ENCODE data around the gene NHSL2.

The NHSL2 gene

DNA sequence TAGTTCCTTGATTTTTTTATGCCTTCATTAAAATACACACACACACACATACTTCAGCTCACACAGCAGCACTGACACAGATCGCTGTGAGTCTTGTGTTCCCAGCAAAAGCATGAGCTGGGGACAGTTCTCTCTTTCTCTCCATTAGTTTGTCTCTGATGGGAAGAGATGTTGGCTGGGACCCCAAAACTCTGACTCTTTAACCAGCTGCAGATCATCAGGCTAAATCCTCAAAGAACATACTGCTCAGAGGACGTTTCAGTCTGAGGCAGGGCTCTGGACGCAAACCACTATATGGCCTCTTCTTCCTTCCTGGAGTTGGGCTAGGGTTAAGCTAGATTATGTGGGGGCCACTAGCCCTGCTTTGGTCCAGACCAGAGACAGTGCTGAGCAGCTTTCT, 109.6 kb downstream of the NHSL2 start:
- DNase-seq (ENCODE audit: low read depth), result no peak

DNA sequence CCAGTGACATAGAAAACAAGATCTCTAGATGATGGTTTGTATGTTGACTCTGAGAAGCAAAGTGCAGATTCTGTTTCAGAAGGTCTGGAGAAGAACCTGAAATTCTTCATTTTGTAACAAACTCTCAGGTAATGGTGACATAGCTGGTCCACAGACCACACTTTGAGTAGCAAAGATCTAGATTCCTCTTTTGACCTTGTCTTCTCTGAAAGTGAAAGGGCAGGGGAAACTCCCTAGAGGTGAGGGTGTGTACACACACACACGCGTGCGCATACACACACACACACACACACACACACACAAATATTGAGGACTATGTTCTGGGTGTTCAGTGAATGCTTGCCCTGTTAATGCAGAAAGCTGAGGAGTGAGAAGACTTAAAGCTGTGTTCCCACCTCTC, 110.1 kb downstream of the NHSL2 start:
- DNase-seq (ENCODE audit: low read depth), result no peak

DNA sequence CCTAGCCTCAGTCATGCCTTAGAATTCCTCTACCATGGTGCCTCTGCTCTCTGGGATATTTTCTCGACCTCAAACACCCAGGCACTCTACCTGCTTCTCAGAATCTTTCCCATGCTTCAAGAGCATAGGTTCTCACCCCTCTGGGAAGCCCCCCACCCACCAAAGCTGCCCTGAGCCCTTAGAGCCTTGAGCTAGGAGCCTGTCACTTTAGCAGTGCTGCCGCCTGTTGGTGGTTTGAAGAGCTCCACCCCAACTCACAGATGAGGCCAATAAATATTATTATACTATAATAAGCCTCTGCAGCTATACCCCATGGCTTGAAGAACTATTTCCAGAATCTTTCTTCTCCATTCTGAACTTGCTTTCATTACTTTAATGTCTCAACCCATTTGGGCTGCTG, 111.3 kb downstream of the NHSL2 start:
- DNase-seq (ENCODE audit: low read depth), result no peak

DNA sequence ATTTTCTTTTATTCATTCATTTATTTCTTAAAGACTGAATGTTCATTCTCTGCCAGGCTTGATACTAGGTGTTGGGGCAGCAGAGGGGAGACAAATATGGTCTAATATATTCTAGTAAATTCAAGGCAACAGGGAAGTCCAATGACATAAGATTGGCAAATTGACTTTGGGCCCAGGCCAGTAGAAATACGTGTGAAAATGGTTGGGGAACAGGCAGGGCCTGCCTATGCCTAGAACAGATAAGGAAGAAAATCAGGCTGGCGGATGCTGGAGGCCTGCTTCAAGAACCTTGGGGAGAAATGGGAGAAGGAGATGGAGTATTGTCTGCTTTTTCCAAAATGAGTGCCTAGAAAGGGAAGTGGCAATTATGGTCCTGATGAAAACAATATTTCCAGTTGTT, 112.4 kb downstream of the NHSL2 start:
- no peak for DNase-seq (ENCODE audit: low read depth)

DNA sequence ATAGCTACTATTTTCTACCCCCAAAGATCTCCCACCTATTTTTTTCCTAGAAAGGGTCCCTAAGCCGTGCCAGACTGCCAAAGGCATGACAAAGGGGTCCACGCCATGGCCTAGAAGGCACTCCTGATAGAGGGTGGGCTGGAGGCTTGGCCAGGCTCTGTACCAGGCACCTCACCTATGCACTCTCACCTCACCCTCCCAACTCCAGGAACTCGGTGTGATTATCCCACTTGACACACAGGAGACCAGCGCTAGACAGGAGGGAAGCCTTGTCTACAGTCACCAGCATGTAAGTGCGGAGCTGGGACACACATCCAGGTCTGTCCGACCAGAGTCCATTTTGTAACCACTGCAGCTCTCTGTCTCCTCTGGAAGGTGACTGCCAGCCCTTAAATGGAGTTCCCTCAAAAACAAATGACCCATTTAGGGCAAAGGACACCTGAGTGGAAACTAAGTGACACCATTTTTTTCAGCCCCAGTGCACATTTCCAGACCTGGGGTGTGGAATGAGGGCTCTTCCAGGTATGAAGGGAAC, 114.7 kb downstream of the NHSL2 start:
- DNase-seq (ENCODE audit: low read depth), result no peak

DNA sequence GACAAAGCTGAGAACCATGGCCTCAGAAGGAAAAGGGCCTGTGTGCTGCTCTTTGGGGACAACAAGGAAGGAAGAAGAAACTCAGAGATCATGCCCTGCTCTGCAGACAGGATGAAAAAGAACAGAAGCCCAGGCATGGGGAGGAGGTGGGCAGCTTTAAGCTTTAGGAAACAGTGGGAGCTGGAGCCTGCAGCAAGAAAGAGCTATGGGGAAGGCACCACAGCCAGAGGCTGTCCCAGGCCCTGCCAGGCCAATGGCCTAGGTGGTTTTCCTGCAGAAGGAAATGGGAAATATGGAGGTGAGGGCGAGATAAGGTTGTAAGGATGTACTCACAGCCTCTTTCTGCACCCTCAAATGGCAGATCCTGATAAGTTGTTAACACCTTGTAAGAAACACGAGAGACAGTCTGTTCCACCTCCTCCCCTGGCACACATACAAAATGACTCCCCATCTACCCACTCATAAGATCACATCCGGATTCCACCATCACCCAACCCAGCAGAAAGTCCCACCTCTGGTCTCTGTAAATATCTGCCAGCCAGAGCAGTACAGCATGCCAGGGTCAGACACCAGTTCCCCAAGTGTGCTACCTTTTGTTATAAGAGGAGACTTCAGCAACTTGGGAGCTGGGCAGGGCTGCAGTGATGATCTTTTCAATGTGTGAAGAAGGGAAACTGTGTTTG, 115.8 kb downstream of the NHSL2 start:
- no peak for DNase-seq (ENCODE audit: low read depth)

DNA sequence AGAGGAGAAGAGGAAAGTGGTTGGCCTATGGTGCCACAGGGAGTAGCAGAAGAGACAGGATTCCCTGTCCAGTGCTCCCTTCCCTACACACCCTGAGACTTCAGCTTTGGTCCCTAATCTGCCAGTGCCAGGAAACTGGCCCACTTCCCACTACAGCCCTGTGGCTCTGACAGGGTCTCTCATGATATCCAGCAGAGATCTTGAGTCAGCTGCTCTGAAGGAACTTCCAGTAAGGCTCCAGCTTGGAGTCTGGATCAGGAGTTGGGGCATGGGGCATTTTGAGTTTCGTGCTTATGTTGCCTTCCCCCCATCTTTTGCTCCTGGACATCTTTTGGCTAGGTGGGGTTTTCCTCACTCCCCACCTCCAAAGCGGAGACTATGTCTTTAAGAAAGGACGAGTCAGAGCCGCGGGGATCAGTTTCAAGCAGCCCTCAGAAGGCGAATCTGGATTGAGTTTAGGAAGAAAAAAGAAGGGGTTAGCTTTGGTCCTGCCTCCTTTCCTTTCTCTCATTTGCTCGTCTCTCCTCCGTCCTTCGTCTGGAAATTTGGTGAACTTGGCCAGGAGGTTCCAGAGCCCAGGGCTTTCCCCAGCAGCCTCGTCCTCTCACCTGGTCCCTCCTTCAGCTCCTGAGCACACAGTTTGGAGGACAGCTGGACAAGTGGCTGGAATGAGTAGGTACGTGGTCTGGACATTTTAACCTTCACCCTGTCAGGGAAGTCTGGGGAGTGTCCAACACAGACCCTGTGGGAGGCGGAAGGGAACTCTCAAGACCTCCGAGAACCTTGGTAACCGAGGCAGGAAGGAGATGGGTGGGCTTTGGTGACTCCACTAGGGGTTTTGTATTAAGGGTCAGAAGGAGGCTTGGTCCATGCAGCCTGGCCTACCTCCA, 116.6 kb downstream of the NHSL2 start:
- no peak for DNase-seq (ENCODE audit: low read depth)

DNA sequence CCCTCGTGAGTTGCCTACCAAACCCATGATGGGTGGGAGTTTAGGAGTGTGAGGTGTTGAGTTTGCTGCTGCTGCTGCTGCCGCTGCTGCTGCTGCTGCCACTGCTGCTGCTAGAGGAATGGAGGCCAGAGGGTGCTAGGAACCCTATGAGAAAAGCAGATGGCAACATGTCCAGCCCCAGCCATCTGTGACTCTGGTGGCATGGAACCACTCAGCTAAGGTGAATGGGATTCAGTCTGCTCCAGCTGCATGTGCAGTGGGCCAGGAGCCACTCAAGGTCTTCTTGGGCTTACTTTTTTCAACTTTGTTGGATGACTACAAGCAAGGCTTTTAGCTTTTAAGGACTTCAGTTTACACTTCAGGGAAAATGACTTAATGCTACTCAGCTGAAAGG, 117.3 kb downstream of the NHSL2 start:
- no peak for DNase-seq (ENCODE audit: low read depth)

DNA sequence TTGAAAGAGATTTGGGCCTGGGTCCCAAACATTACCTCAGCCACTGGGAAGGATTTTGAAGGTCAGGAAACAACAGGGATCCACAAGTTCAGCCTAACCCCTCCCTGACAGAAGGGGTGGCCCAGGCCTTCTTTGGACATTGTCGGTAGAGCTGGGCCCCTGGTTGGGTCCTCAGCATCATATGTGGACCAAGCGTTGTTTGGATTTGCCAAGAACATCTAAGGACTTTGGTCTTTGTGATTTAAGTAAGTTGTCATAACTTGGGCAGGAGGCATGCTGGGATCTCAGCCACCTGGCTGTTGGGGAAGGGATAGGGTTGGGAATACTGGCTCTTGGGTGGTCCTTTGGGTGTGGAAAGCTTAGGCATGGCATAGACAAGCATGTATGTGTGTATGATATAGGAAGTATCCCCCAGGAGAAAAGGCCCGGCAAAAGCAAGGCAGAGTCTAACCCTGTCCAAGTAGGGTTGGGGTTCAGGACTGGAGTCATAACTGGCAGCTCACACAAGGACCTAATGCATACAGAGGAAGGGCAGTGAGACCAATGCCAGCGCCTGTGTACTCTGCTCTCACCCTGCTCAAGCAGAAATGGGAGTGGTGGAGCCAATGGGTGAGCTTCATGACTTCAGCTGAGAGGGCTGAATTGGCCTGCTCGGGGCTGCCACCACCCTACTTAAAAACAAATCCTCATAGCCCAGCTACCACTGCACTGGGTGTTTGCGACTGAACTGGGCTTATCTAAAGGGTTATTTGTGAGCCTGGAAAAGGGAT, 118.2 kb downstream of the NHSL2 start:
- DNase-seq (ENCODE audit: low read depth), result no peak

DNA sequence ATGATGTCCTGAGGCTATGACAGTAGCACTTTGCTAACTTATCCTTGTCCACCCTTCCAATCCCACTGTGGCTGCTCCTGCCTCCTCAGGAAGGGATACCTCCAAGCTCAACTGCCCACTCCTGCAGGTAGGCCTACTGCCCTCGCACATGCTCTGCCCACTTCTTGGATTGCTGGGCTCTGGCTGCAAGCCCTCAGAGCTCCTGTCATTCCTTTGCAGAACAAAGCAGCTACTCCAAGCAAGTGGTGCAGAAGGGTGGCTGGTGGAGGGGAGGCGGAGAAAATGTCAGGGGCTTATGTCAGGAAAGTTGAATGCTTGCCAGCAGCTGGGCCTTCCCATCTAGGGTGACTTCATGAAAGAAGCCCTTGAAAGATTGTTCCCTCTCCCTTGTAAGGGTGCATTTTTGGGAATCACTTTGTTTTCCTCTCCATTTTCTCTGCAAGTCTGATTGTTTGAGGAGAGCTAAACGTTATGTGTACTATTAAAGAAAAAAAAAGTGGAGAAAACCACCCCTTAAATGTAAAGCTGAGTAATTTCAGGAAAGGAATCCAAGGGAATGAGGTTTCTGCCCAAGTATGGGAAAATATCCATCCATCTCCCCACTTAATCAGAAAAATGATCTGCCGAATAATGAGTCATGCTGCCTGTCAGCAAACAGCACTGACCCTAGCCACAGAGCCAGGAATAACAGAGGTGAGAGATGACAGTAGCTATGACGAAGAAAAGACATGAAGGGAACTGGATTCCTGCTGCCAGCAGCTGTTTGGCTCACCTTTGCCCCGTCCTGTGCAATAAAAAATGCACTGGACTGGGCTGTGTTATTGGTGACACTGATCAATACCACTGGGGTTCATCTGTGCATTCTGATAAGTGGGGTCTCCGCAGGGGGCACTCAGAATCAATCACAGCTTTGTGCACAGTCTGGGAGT, 119.1 kb downstream of the NHSL2 start:
- DNase-seq (ENCODE audit: low read depth), result no peak

DNA sequence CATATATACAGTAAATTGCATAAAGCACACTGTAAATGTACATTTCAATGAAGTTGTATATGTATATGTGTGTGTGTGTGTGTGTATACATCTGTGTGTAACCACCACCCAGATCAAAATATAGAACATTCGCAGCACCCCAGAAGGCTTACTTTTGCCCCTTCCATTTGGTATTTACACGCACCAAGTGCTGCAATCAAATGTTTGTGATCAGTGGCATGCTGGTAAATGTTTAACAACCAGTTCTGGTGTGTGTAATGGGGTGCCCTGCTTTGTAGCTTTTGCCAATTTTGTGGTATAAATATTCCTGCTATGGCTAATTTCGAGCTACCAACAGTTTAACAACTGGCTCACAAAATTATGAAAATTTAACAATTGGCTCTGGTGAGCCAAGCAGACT, 119.8 kb downstream of the NHSL2 start:
- no peak for DNase-seq (ENCODE audit: low read depth)

DNA sequence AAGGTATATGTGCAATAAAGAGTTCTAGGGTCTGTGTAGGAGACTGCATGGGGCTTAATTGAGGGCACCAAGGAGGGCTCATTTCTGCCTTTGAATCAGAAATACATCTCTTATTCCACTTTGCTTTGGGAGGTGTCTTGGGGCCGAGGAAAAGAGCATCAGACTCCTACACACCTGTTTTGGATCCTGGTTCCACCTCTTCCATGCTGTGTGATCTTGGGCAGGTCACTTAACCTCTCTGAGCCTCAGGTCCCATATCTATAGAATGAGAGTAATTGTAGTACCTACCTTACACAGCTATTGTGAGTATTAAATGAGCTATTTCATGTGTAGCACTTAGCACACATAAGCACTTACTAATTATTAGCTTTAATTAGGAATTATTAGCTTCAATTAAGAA, 120.5 kb downstream of the NHSL2 start:
- DNase-seq (ENCODE audit: low read depth), result no peak

DNA sequence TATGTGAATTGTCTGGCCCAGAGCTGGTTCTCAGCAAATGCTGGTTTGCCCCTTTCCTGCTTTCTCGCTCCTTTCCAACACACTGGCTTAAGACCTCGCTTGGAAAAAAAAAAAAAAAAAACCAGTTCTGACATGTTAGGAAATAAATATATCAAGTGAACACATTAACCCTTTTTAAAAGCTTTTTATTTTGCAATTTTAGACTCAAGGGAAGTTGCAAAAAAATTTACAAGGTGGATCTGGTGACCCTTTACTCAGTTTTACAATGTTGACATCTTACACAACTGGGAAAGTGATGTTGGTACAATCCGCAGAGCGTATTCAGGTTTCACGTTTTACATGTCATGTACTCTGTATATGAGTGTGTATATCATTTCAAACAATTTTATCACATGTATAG, 121.0 kb downstream of the NHSL2 start:
- DNase-seq (ENCODE audit: low read depth), result no peak

DNA sequence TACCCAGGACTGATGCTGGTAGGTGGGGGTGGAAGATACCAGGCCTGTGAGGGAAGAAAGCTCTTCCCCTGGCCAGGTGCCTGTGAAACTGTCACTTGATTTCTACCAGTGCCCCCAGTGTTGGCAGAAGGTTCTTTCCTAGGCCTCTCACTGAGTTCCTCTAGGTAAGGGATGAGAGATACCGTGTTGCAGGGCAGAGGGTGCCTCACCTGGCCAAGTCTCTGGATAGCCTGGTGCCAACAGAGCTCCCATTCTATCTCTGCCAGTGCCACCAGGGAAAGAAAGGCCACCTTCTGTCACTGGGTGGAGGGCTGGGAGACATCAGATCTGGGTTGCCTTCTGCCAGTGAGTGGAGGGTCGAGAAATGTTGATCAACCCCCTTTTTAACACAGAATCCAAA, 127.0 kb downstream of the NHSL2 start:
- no peak for DNase-seq (ENCODE audit: low read depth)

DNA sequence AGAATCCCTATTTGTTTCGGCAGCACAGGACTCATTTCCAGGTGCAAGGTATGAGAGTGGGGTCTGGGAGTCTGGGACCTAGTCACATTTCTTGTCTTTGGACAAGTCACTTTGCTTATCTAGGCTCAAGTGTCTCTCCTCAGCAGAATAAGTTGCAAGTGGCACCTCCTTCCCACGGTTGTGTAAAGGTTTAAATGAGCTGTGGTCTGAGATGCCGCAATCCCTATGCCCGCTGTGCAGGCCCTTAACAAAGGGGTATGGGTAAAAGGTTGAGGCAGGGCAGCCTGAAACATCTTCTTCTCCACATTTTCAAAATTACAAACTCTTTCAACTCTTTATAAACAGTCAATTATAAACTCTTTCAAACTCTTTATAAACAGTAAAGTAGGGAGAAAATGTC, 127.4 kb downstream of the NHSL2 start:
- no peak for DNase-seq (ENCODE audit: low read depth)

DNA sequence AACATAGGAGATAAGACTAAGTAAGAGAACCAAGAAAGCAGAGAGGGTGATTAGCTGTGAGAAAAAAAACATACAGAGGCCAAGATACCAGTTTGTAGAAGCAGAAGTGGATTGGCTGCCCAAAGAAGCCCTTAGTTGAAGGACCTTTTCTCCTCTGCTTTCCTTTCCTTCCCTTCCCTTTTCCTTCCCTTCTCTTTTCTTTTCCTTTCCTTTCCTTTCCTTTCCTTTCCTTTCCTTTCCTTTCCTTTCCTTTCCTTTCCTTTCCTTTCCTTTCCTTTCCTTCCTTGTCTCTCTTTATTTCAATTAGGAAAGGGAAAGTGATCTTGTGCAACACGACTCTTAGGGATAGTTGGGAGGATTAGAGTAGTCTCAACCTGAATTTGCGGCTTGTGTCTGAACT, 128.2 kb downstream of the NHSL2 start:
- DNase-seq (ENCODE audit: low read depth), result no peak

DNA sequence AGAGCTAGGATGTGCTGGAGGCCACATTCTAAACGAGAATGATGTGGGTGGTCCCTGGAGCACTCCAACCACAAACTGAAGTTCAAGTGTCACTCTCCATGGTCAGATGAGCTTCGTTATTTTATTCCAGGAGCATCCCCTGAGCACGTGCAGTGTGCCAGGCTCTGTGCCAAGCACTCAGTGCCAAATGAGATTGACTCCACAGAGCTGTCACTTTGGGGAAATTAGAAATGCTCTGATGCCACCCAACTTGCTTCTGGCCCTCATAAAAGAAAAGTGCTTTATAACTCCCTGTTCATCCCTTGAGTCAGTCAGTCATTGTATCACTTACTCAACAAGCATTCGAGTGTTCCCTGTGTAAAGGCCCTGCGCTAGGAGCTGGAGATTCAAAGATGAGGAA, 129.9 kb downstream of the NHSL2 start:
- DNase-seq (ENCODE audit: low read depth), result no peak

DNA sequence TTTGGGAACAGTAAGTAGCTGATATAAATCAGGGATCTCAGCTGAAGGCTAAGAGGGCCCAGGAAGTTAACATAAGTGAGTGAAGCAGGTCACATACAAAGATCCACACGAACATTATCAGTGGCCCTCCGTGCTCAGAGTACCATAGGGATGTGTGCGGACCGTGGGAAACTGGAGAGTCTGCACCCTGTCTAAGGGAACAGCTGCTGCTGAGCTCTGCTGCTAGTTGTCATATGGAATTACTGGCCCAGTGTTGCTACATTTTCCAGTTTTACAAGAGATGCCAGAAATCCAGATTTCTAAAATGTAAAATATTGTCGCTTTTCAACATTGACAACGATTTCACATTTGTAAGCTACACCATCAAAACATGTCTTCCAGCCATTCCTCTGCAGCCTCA, 130.5 kb downstream of the NHSL2 start:
- no peak for DNase-seq (ENCODE audit: low read depth)

DNA sequence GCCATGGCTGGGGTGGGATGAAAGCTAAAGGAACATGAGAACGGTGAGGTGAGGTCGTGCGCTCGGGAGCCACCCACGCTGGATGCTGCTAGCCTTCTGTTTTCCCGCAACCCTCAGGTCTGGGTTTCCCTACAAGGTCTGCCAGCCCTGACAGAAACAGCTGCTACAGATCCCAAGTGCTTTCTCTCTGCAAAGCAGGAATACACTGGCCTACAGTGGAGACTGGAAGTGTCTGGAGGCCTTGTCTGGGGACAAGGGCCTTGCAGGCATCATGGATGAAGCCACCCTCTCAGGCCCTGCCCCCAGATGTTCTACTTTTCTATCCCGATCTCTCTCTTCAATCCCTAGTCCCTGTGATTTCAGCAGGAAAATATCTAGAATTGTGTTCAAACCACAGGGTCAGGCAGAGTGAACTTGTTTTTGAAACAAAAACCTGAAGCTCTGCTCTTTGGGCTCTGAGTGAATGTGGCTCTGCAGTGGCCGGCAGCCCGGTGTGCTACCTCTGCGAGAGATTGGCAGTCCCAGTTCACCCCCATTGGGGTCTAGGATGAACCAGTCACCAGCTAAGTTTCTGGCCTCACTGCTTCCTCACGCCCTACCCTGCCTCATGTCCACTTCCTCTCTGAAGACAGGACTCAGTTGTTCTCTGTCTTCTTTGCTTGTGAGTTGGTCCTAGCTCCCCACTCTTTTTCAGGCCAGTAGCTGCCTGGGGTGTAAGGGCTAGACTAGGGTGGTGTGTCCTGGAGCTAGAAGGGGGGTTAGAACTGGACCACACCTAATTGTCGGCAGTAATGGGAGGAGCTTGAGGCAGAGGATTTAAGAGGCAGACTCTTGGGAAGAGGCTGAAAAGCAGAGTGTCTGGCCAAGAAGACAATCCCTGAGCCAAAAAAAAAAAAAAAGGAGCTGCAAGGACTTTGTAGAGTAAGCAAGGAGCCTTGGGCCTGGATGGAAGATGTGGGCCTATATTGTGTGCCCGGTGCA, 131.5 kb downstream of the NHSL2 start:
- no peak for DNase-seq (ENCODE audit: low read depth)

DNA sequence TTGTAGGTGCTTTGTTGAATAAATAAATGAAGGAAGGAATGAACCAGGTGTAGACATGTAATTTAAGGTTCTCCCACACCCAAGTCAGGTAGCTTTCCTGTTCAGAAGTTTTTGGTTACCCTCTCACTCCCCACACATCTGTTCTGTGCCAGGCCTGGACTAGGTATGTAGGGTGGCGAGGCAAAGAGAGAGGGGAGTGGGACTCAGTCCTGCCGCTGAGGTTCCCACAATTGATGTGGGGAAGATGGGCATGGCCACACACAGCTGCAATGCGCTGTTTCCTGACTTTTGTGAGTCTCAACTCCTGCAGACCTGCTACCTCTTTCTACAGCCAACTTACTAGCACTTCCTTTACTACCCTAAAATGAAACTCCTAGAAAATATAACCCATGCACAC, 132.2 kb downstream of the NHSL2 start:
- no peak for DNase-seq (ENCODE audit: low read depth)

All from stimulated activated CD4-positive, alpha-beta T cell treated with anti-CD3 and anti-CD28 coated beads, Interleukin-2, amount 100 ng/mL, for 4 hours (primary cell).